Neural progenitor cell (in vitro differentiated cells): ENCODE results near the gene DYSF. TPM values are rescaled to one million over a fixed set of nuclear protein-coding genes. Genes with fewer than 3 reads are reported as not detected.
A peak's percentile ranks its signal among the peaks of the same experiment; 100 is the strongest.

Experiments
- DNase-seq: peaks from one replicate; pipeline ENCODE4 v3.0.0-alpha.2; 2016; ENCODE audit warnings: low spot score
- H2AFZ ChIP-seq: fragments of 200-600 bp; sonication (generic); replicated peaks from 2 replicates; pipeline ENCODE4 v1.6.1; 2016; ENCODE audit warnings: antibody characterized with exemption
- H3F3A ChIP-seq: fragments of 200-600 bp; sonication (generic); 2 replicates; pipeline ENCODE4 v1.6.1; 2016; ENCODE audit warnings: antibody characterized with exemption, low read depth
- H3K27ac ChIP-seq: fragments of 200-600 bp; sonication (generic); 2 replicates; pipeline ENCODE4 v1.5.1; 2016; ENCODE audit warnings: mild to moderate bottlenecking
- H3K27me3 ChIP-seq: fragments of 200-600 bp; sonication (generic); 2 replicates; pipeline ENCODE4 v1.6.1; 2016; ENCODE audit warnings: mild to moderate bottlenecking, moderate library complexity
- H3K36me3 ChIP-seq: fragments of 200-600 bp; sonication (generic); 2 replicates; pipeline ENCODE4 v1.5.1; 2016
- H3K4me1 ChIP-seq: fragments of 200-600 bp; sonication (generic); 2 replicates; pipeline ENCODE4 v1.6.1; 2016; ENCODE audit warnings: mixed run types
- H3K4me2 ChIP-seq: fragments of 200-600 bp; sonication (generic); 2 replicates; pipeline ENCODE4 v1.6.1; 2016
- H3K4me3 ChIP-seq: fragments of 200-600 bp; sonication (generic); 2 replicates; pipeline ENCODE4 v1.5.1; 2016
- H3K79me2 ChIP-seq: fragments of 200-600 bp; sonication (generic); 2 replicates; pipeline ENCODE4 v1.6.1; 2016; ENCODE audit warnings: low read depth
- H3K9ac ChIP-seq: fragments of 200-600 bp; sonication (generic); 2 replicates; pipeline ENCODE4 v1.6.1; 2016
- H3K9me3 ChIP-seq: fragments of 200-600 bp; sonication (generic); 2 replicates; pipeline ENCODE4 v1.5.1; 2016; ENCODE audit warnings: low read depth
- H4K20me1 ChIP-seq: fragments of 200-600 bp; sonication (generic); 2 replicates; pipeline ENCODE4 v1.6.1; 2016; ENCODE audit warnings: low read depth
- H3K27ac Mint-ChIP-seq: 3 replicates; pipeline ENCODE4 v1.8.0; 2021; ENCODE audit warnings: mixed read lengths
- H3K27me3 Mint-ChIP-seq: 2 replicates; pipeline ENCODE4 v1.8.0; 2022; ENCODE audit warnings: low read depth, mild to moderate bottlenecking, inconsistent platforms, moderate library complexity, mixed read lengths; ENCODE audit not compliant: insufficient read depth
- H3K36me3 Mint-ChIP-seq: 3 replicates; pipeline ENCODE4 v1.8.0; 2021; ENCODE audit warnings: mixed read lengths
- H3K4me1 Mint-ChIP-seq: 3 replicates; pipeline ENCODE4 v1.8.0; 2021; ENCODE audit warnings: mixed read lengths
- H3K4me3 Mint-ChIP-seq: 3 replicates; pipeline ENCODE4 v1.8.0; 2021; ENCODE audit warnings: mild to moderate bottlenecking, moderate library complexity, mixed read lengths
- H3K9me3 Mint-ChIP-seq: 3 replicates; pipeline ENCODE4 v1.8.0; 2020; ENCODE audit warnings: mixed read lengths
- EZH2 ChIP-seq: fragments of 200-600 bp; sonication (generic); IDR thresholded peaks from 2 replicates; pipeline ENCODE4 v1.6.1; 2017; ENCODE audit warnings: antibody characterized with exemption, mild to moderate bottlenecking, moderate library complexity
- EZH2phosphoT487 ChIP-seq: fragments of 200-600 bp; sonication (generic); IDR thresholded peaks from 2 replicates; pipeline ENCODE4 v1.6.1; 2017; ENCODE audit warnings: antibody characterized with exemption
- total RNA-seq: library from RNA; depleted of rRNA; stranded (reverse); fragments of >200 nt; gene quantifications from 2 replicates; pipeline ENCODE4 v1.2.3, GENCODE V29; 2015; ENCODE audit warnings: low replicate concordance
- TF ChIP-seq, protein P1 (sequence below): fragments of 200-600 bp; sonication (generic); IDR thresholded peaks from 2 replicates; pipeline ENCODE4 v1.5.1; 2017; ENCODE audit warnings: antibody characterized with exemption, mild to moderate bottlenecking

DYSF gene
- total RNA-seq, 1 donor from 2014 or later: 0.39 TPM

DNA sequence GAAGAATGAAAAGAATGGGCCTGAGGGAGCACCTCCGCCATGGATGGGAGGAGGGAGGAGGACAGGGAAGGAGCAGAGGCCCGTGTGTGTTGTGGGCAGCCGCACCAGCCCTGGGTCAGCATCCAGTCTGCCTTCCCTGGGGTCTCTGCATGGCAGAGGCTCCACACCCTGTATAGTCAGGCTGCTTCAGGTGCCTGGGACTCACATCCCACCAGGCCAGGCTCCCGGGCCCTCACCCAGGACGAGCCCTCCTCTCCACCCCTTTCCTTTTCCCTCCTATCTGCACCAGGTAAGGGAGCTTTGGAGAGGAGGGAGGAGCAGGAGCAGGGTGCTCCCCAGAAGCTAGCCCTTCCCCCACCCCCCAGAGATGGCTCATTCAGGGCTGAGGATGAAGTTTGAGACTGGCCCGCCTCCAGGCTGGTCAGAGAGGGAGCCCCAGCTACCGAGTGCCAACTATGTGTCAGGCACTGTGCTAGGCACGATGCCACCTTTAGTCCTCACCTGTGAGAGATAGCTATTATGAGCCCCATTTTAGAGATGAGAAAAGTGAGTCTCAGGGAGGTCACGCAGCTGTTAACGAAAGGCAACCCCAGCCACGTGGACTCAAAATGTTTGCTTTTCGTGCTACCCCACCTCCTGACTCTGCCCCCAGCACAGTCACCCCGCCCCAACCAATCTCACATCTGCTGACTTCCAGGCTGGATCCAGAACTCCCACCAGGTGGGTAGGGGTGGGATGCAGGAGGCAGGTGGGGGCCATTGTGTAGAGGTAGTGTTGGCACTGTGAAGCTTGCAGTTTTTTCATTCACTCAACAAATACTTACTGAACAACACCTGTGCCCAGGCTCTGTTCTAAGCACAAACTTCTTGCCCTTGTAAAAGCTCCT is 242.1 kb downstream of the DYSF start:
- TF ChIP-seq, protein P1, sequence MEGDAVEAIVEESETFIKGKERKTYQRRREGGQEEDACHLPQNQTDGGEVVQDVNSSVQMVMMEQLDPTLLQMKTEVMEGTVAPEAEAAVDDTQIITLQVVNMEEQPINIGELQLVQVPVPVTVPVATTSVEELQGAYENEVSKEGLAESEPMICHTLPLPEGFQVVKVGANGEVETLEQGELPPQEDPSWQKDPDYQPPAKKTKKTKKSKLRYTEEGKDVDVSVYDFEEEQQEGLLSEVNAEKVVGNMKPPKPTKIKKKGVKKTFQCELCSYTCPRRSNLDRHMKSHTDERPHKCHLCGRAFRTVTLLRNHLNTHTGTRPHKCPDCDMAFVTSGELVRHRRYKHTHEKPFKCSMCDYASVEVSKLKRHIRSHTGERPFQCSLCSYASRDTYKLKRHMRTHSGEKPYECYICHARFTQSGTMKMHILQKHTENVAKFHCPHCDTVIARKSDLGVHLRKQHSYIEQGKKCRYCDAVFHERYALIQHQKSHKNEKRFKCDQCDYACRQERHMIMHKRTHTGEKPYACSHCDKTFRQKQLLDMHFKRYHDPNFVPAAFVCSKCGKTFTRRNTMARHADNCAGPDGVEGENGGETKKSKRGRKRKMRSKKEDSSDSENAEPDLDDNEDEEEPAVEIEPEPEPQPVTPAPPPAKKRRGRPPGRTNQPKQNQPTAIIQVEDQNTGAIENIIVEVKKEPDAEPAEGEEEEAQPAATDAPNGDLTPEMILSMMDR: no peak
- TF ChIP-seq EZH2 (no peak), EZH2phosphoT487 (no peak)
- no peak for DNase-seq
- Mint-ChIP-seq H3K4me3 (no peak overlapping the region), H3K36me3 (no peaks in the 10 kb centered on the region), H3K27me3 (peaks cover 15% of the 10 kb centered on the region), H3K4me1 (peaks cover 34% of the 10 kb centered on the region), H3K27ac (no peak overlapping the region), H3K9me3 (peaks cover 11% of the 10 kb centered on the region)
- H3K4me1 ChIP-seq: peaks cover 18% of the 10 kb centered on the region
- H3K27me3 ChIP-seq: no peaks in the 10 kb centered on the region
- H3K79me2 ChIP-seq: no peaks in the 10 kb centered on the region
- H2AFZ ChIP-seq: no peak overlapping the region
- H3K27ac ChIP-seq: no peak overlapping the region
- H3F3A ChIP-seq: no peaks in the 10 kb centered on the region
- H3K4me2 ChIP-seq: no peak overlapping the region
- no peak overlapping the region for H3K4me3 ChIP-seq
- no peaks in the 10 kb centered on the region for H3K9me3 ChIP-seq
- H4K20me1 ChIP-seq: no peaks in the 10 kb centered on the region
- no peak overlapping the region for H3K9ac ChIP-seq
- no peaks in the 10 kb centered on the region for H3K36me3 ChIP-seq

GRCh38 chr2:71696381-71696780 is 243.0 kb downstream of the DYSF start:
- Mint-ChIP-seq H3K4me3 (no peak overlapping the region), H3K4me1 (peaks cover 33% of the 10 kb centered on the region), H3K36me3 (no peaks in the 10 kb centered on the region), H3K27me3 (peaks cover 13% of the 10 kb centered on the region), H3K9me3 (peaks cover 10% of the 10 kb centered on the region), H3K27ac (no peak overlapping the region)
- Histone ChIP-seq H3K36me3 (no peaks in the 10 kb centered on the region), H3K9ac (no peak overlapping the region), H2AFZ (no peak overlapping the region), H3F3A (no peaks in the 10 kb centered on the region), H3K79me2 (no peaks in the 10 kb centered on the region), H4K20me1 (no peaks in the 10 kb centered on the region), H3K4me3 (no peak overlapping the region), H3K4me2 (no peak overlapping the region), H3K9me3 (no peaks in the 10 kb centered on the region), H3K4me1 (peaks cover 19% of the 10 kb centered on the region), H3K27ac (no peak overlapping the region), H3K27me3 (no peaks in the 10 kb centered on the region)
- TF ChIP-seq EZH2phosphoT487 (no peak), EZH2 (no peak)
- TF ChIP-seq, protein P1: no peak
- DNase-seq: no peak

DNA sequence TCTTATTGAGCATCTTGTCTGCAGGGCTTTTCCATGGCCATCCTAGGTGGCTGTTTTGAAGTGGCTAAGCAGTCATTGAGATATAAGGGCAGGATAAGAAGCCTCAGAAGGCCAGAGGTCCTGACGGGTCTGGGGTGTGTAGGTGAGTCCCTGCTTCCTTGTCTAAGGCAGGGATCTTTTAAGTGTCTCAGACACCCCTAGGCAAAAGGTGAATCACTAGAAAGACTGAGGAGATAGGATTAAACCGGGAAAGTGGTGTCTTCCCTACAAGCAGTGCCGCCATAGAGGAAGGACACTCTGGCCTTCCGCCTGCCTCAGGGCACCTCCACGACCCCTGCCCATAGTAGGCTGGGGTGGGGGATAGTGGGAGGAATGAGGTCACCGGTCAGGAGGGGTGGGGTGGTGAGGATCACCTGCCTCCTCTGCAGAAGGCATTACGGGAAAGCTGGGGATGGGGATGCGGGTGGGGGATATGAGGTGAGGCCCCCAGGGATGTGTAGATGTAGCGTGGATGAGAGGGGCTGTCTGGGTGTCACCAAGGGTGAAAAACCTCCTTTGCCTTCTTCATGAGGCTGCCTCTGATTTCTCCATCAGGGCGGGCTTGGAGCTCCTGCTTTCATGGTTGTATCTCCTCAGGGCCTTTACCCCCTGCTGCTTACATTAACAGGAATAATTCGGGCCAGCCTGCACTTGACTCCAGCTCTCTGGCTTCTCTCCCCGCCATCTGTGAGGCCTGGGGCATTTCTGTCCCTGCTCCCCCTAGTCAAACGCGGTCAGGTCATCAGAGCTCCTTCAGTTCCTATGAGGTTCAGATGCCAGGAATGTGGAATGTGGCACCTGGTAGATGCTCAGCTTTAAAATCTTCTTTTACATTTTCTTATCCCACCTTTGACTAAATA is 244.0 kb downstream of the DYSF start:
- no peaks in the 10 kb centered on the region for H3K36me3 ChIP-seq
- H2AFZ ChIP-seq: no peak overlapping the region
- no peak overlapping the region for H3K27ac ChIP-seq
- Mint-ChIP-seq H3K4me1 (peaks cover 29% of the 10 kb centered on the region), H3K36me3 (no peaks in the 10 kb centered on the region), H3K9me3 (peaks cover 10% of the 10 kb centered on the region), H3K4me3 (no peak overlapping the region), H3K27ac (peak overlapping the region; percentile 18), H3K27me3 (peaks cover 11% of the 10 kb centered on the region)
- no peak overlapping the region for H3K4me3 ChIP-seq
- TF ChIP-seq EZH2phosphoT487 (no peak), EZH2 (no peak)
- TF ChIP-seq, protein P1: no peak
- H3K4me2 ChIP-seq: no peak overlapping the region
- no peak overlapping the region for H3K9ac ChIP-seq
- H3K4me1 ChIP-seq: peaks cover 13% of the 10 kb centered on the region
- H3F3A ChIP-seq: no peaks in the 10 kb centered on the region
- no peak for DNase-seq
- H4K20me1 ChIP-seq: no peaks in the 10 kb centered on the region
- no peaks in the 10 kb centered on the region for H3K27me3 ChIP-seq
- no peaks in the 10 kb centered on the region for H3K79me2 ChIP-seq
- no peaks in the 10 kb centered on the region for H3K9me3 ChIP-seq
